ENCODE results near the gene PRPF6.

- TF ChIP-seq POLR2AphosphoS5 (IDR thresholded peaks at IDR 0.05; ENCODE audit: low read depth, low read length) (no peak), TAF1 (IDR thresholded peaks at IDR 0.05; ENCODE audit: borderline replicate concordance, low read depth, low read length) (no peak), POLR2A (IDR thresholded peaks at IDR 0.05; ENCODE audit: low read depth, low read length) (no peak)
Observed at GRCh38 chr20:64009811-64010387, 29.0 kb downstream of the PRPF6 start.
